HG02870 (cell line): ENCODE results near the gene ZDHHC7.
"Not testable (repeated sequence)": the region's sequence is repeated elsewhere in the genome, so short reads cannot be mapped to it uniquely, and the experiment has no call there.

Source experiments
- ATAC-seq: cut with Tn5 transposase; IDR thresholded peaks from one replicate; pipeline ENCODE4 v1.9.1; 2021; ENCODE audit warnings: mild to moderate bottlenecking, moderate library complexity; ENCODE audit not compliant: unreplicated experiment

ZDHHC7 gene

DNA sequence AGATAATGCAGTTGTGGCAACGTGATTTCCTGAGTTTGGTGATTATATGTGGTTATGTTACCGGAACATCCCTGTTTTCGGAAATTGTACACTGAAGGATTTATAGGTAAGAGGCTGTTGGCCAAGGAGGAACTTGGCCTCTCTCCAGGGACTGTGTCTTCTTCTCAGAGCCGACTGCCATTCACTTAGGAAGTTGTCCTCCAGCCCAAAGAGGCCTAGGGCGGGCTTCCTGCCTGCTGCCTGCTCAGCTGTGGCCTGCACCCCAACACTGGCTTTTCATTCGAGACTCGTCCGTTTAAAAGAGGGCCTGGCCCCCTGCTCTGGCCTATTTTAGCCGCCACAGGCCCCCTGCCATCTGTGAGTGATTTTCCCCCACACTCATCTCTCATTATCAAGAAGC lies 64.3 kb downstream of the ZDHHC7 start:
- no peak for ATAC-seq

DNA sequence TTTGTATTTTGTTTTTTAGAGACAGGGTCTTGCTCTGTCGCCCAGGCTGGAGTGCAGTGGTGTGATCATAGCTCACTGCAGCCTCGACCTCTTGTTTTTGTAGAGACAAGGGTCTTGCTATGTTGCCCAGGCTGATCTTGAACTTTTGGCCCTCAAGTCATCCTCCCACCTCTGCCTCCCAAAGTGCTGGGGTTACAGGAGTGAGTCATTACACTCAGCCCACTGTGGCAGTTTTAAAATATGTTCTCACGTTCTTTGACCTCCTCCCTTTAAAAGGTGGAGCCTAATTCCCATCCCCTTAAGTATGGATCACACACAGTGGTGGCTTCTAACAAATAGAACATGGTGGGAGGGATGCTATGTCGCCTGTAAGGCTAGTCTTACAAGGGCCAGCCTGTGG lies 67.7 kb downstream of the ZDHHC7 start:
- ATAC-seq = no peak

DNA sequence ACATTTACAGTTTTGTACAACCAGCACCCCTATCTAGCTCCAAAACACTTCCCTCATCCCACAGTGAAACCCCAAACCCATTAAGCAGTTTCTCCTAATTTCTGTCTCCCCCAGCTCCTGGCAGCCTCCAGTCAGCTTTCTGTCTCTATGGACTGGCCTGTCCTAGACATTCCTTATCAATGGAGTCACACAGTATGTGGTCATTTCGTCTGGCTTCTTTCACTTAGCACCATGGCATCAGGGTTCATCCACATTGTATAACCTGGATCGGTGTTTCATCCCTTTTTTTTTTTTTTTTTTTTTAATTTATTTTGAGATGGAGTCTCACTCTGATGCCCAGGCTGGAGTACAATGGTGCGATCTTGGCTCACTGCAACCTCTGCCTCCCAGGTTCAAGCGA lies 68.5 kb downstream of the ZDHHC7 start:
- no peak for ATAC-seq

DNA sequence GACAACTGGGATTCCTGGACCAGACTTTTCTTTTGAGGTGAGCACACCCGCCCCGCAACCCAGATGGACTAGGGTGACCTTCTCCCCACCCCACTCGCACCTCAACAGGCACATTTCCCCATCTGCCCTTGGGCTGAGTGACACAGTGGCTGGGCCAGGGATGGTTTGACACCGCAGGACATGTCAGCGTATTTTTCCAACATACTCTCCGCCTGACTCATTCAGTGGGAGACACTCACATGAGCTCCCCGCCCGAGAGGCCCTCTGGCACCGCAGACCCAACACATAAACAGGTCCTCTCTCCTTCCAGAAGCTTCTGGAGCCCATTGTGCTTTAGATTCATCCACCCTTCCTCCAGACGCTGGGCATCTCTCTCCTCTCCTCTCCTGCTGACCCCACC lies 69.4 kb downstream of the ZDHHC7 start:
- ATAC-seq = no peak

DNA sequence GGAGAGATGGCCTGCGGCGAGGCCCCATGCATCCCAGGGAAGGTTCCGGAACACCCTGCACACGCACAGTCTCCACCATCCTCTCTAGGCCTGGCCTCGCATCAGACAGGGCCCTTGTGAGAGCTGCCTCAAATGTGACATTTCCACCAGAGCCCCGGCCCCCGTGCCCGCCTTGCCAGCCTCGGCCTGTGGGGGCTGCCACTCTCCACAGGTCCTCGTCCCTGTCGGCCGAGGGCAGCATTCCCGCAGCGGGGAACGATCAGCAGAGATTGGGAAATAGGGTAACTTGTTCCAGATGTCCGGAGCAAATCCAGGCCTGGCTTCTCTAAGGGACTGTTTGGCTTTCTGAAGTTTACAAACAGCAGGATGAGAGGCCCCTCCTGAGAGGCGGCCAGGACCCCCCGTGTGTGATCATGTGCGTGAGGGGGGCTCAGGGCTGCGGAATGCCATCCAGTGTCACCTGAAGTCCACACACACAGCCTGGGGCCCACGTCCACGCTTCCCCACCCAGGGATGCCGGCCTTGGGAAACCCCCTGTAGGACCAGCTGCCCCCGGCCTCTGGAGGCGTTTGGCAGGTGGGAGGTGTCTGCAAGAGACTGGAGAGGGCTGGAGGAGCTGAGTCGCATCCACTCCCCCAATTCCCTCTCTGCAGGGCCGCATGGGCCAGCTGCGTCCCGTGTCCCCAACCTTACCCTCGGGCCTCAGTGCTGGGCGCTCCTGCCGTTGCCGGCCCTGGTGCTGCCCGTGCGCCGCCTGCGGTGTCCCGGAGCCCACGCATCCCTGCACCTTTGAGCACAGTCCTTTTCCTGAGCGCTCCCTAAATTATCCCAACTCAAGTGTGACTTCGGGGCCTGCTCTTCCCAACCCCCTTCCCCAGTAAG lies 70.4 kb downstream of the ZDHHC7 start:
- ATAC-seq = no peak

DNA sequence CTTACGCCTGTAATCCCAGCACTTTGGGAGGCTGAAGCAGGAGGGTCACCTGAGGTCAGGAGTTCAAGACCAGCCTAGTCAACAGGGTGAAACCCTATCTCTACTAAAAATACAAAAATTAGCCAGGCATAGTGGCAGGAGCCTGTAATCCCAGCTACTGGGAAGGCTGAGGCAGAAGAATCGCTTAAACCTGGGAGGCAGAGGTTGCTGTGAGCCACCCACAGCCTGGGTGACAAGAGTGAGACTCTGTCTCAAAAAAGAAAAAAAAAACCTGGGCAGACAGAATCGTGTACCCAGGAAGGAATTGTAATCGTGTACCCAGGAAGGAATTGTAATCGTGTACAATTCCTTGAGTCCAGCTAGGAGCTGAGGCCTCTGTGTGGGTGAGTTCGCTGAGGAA lies 72.7 kb downstream of the ZDHHC7 start:
- ATAC-seq = not testable (repeated sequence)

DNA sequence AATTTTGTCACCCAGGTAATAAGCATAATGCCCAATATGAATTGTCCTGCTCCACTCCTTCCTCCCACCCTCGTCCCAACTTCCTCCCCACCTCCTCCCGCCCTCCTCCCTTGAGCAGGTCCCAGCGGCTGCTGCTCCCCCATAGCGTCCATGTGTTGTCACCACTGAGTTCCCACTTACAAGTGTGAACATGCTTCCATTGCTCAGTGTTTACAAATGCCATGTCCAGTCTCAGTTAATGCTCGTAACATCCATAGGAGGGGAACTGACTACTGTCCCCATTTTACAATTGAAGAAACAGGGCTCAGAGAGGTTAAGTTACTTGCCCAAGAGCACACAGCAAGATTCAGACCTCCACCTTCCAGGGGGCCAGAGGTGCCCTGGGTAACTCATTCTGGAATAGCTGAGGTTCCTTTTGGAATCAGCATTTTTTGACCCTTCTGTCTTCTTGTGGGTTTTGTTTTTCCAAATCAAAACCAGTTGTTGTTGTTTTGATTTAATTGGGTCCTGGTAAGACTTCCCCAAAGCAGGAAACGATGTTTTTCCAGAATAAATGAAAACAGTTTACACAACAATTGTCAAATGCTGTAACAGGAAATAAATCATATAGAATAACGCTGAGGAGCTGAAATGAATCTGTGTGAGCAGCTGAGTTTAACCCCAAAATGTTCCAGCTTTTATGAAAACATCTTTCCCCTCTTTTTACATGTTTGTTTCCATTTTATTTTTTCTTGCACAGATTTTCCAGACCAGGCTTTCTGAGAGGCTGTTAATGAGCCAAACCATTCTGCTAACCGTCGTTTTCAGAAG lies 73.9 kb downstream of the ZDHHC7 start:
- ATAC-seq = no peak

DNA sequence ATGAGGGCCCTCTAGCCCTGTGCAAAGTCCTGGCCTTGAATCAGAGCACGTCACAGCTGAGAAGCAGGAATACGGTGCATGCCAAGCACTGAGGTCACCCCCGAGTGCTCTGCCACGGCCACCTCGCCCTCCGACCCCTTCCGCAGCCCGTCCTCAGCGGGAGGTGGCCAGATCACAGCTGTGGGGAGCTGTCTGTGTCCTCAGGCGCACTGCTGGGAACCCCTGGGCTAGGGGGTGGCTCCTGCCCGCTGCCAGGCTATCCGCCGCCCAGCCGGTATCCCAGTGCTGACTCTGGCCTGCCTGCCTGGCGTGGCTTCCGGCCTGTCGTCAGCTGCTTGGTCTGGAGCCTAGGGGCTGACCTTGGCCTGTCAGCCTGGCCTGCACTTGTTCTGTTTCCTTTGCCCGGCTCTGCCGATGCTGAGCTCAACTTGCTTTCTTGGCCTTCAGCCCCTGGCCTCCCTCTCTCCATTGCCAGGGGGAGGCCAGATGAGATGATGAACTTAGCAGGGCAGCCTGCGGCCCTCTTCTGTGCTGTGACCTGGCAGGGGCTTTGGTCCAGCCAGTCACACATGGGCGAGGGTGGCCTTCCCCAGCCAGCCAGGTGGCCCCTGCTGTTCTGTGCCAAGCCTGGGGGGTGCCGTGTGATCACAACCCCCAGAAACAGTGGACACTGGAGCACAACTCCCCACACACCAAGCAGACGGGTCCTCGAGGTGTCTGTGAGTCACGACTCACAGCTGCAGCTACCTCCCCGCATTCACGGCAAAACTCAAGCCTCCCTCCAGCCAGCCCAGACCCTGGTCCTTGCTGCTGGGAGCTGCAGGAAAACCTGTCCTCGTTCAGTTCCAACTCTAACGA lies 77.3 kb downstream of the ZDHHC7 start:
- no peak for ATAC-seq

DNA sequence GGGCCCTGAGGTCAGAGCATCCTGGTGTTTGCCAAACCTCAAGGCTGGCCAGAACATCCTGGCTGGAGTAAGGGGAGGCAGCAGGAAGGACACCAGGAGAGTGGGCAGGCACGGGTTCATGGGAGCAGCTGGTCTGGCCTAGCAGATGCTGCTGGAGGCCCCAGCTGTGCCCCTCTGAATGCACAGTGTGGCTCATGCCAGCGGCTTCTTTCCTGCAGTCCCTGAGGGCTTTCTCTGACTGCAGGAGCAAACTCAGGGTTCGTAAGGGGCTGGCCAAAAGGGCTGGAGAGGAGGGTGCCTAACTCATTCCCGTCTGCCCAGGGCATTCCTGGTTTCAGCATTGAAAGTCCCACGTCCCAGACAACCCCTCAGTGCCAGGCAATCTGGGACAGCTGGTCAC lies 78.7 kb downstream of the ZDHHC7 start:
- no peak for ATAC-seq

DNA sequence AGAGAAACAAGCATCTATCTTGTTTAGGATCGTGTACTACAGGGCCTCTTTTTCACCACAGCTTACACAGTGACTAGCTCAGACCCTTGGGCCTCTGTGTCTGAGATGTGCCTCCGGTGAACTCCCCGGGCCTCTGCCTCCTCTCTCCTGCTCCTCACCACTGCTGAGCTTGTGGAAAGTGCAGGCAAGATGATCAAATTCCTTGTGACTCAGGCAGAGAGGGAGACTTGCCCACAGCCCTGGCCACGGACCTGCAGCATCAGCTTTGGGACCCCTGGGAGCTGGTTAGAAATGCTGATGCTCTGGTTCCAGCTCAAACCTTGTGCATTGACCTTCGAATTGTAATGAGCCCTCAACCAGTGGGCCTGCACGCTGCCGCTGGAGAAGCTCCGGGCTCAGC lies 79.8 kb downstream of the ZDHHC7 start:
- ATAC-seq = no peak

DNA sequence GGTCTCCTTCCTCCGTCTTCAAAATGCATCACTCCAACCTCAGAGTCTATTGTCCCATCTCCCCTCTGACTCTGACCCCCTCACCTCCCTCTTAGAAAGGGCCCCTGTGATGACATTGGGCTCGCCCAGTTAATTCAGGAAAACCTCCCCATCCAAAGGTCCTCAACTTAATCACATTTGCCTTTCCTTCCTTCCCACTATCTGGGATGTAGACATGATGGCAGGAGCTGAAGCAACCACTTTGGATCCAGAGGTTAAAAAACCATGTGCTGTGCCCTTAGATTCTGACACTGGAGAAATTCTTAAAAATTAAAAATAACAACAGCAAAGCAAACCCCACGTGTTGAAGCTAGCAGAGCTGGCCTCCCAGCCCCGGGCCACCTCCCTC lies 80.2 kb downstream of the ZDHHC7 start:
- no peak for ATAC-seq

DNA sequence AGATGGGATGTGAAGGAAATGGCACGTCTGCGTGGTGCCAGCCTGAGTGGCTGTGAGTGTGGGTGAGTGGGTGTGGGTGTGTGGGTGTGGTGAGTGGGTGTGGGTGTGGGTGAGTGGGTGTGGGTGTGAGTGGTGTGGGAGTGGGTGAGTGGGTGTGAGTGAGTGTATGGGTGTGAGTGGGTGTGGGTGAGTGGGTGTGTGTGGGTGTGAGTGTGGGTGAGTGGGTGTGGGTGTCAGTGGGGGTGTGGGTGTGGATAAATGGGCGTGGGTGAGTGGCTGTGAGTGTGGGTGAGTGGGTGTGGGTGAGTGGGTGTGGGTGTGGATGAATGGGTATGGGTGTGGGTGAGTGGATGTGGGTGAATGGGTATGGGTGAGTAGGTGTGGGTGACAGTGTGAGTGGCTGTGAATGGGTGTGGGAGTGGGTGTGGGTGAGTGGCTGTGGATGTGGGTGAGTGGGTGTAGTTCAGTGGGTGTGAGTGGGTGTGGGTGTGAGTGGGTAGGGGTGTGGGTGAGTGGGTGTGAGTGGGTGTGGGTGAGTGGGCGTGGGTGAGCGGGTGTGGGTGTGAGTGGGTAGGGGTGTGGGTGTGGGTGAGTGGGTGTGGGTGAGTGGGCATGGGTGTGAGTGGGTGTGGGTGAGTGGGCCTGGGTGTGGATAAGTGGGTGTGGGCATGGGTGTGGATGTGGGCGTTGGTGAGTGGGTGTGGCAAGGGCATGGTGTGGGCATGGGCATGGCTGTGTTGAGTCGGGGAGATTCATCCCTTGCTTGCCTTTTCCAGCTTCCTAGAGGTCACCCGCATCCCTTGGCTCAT lies 80.8 kb downstream of the ZDHHC7 start:
- no peak for ATAC-seq

DNA sequence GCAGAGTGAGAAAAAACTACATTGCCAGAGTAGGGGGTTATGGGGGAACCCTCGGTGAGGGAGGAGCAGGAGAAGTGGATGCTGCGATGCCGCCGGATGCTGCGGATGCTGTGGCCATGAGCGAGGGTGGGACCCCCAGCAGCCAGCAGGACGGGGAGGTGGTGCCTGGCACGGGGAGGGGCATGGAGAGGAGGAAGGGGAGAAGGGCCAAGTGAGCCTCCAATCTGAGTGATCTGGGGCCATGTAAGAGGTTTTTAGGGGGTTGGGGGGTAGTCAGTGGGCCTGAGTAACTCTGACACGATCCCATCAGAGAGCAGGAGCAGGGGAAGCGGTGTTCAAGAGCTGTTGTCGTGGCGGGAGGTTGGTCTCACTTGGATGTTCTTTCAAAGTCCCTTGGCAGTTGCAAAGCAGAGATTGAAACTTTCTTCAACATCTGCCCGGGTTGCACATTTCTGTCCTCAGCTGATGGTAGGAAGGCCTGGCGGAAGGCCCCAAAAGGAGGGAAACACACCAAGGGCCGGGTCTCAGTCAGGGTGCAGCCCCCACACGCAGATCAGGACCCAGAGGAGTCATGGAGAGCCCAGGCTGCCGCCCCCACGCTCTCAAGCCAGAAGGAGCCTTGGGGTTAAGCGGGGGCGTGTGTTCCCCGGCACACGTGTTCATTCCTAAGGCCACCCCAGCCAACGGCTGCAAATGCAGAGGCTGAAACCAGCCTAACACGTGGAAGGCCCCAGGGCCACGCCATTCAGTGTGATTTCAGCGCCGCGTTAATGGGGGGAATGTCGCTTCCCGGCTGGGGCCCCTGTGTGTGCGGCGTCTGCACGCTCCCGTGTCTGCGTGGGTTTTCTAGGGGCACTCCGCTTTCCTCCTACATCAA lies 81.7 kb downstream of the ZDHHC7 start:
- ATAC-seq = no peak

DNA sequence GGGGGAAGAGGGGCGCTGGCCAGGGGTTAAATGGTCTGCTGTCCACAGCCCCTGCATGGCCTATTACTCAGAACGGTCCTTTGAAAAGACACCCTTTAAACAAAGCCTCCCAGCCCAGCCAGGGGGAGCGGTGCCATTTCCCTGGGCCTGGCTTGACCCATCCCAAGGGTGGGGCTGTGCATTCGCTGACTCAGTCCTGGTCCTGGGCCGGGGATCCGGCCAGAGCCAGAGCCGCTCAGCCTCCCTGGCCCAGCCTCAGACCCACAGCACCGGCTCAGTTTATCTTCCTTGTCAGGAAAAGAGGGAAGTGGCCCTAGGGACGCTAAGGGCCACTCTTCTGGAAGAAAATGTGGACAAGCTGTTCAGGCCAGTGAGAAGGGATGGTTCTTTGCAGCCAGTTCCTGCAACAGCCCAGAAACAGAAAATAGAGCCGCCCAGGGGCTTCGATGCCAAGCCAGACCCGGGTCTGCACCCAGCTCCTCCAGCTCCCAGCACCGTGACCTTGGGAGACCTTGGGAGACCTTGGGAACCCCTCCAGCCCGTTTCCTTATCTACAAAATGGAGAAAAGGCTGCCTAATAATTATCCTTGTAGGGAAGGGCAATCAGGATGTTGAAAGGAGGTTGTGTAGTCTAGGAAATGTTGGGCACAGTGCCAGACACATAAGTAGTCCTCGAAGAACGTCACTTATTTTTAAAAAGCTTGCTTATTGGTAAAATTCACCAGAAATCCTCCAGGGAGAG lies 82.5 kb downstream of the ZDHHC7 start:
- no peak for ATAC-seq

DNA sequence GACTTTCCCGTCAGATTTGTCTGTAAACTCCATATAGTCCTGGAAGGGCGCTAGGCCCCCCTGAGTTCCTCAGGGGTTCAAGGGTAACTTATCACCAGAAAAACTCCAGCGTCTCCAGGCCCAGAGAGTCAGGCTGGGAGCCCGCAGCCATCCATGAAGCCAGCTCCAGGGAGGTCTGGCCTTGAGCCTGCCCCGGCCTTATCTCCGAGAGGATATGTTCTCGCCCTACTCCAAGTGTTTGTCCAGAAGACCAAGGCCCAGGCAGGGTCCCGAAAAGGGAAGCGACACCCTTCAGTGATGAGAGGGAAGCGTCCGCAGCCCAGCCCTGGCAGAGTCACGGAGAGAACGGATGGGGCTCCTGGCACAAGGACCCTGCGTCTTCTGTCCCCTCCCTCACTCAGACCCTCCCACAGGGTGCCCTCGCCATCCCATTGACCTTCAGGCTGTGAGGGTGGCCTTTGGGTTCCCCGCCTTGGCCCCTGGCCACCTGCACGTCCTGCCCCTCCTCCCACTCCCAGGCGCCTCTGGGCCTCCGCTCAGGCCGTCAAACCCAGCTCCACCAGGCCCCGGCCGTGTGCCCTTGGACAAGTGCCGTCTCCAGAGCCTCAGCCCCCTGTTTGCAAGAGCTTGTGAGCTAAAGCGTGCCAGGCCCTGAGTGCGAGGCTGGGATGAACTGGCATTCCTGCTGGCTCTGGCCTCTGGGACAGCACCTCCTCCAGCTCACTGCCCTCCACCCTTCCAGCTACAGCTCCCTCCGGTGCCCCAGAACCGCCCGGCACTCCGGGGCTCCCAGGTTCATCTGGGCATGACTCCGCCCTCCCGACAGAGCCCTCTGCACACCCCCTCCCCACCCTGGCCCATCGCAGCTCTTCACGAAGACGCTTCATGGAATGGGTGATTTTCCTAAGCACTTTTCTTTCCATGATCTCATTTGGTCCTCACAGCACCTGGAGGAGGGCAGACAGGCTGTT lies 83.4 kb downstream of the ZDHHC7 start:
- ATAC-seq = no peak

DNA sequence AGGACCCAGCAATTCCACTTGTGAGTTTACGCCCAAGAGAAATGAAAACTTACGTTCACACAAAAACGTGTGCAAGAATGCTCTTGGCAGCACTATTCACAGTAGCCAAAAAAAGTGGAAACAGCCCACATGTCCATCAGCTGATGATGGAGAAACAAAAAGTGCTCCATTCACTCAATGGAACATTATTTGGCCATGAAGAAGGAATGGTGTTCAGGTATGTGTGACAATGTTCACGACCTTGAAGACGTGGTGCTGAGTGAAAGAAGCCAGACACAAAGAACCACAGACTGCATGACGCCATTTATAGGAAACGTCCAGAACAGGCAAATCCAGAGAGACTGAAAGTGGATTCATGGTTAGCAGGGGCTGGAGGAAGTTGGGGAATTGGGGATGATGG lies 84.9 kb downstream of the ZDHHC7 start:
- no peak for ATAC-seq

DNA sequence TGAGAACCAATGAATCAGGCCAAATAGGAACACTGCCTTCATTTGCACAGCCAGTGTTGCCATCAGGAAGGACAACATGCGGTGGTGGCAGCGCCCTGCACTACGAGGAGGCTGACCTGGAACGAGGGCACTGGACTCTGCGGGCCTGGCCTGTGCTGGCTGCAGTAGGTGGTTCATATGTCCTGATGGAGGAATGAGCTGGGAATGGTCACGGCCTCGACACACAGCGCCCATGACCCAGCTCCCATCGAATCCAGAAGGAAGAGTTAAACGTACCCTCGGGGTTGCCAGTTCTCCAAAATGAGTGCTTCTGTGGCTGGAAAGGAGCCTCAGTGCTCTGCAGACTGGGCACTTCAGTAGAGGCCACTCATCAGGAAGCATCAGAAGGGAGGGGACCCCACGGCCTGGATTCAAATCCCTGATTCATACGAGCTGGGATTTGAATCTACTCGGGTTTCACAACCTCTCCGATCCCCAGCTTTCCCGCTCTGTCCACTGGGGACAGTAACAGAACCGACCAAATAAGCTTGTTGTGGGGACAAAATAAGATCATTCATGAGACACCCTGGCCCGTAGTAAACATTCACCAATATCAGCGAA lies 85.5 kb downstream of the ZDHHC7 start:
- ATAC-seq = no peak
